Measurements from ENCODE around the gene ERC1. TPM values are rescaled to one million over a fixed set of nuclear protein-coding genes. Genes with fewer than 3 reads are reported as not detected.

The ERC1 gene
- total and polyA plus RNA-seq, 4 donors = 7.4 to 78.2 (median 39.8) TPM

DNA sequence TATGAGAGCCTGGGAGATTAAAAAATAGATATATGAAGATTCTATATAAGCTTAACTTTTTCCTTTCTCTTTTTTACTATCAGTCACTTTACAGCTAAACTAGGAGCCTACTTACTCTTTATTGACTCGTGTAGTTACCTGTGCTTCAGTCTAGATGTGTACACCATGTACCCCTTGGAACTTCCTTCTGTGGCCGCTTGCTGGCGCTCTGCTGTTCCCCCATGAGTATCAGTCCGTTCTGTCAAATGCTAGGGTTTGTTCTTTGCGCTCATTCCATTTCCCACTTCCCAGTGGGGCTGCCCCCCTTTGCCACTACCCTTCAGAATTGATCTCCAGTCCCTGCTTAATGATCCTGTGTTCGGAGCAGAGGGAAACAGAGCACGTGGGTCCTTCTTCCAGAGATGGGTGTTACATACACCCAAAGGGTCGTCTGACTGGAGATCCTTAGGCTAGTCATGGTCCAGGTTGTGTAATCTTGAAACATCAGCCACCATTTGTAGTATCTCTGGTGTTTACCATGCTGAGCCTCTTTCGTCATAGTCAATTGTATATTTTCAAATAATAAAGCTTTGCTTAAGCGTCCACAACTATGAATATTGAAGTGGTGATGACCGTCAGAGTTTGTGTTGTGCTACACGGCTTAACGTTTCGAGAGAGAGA lies 443.4 kb downstream of the ERC1 start:
- H3K4me1 ChIP-seq (ENCODE audit: control insufficient read depth in 5 of 5, insufficient read depth in 5 of 5, low read length in 5 of 5) = peaks cover 3 to 17% (median 16%) of the 10 kb centered on the region in 5 donors
- H3K4me3 ChIP-seq = no peak overlapping the region
- H3K9ac ChIP-seq (ENCODE audit: insufficient read depth in 1 of 2, low read length in 2 of 2) = no peak overlapping the region
- H3K27me3 ChIP-seq (ENCODE audit: control insufficient read depth in 3 of 3, insufficient read depth in 3 of 3, low read length in 2 of 3) = no peaks in the 10 kb centered on the region
- DNase-seq (no peak), ATAC-seq (ENCODE audit: insufficient read depth, low FRiP score) (no peak)
- no peaks in the 10 kb centered on the region for H3K36me3 ChIP-seq (ENCODE audit: control insufficient read depth in 4 of 4, insufficient read depth in 4 of 4, low read length in 4 of 4)
- H3K9me3 ChIP-seq (ENCODE audit: control insufficient read depth in 4 of 4, insufficient read depth in 3 of 4, low read length in 3 of 4) = no peaks in the 10 kb centered on the region
- TF ChIP-seq CTCF (IDR thresholded peaks at IDR 0.05; ENCODE audit: control extremely low read depth, extremely low read depth) = no peak
- H3K27ac ChIP-seq (ENCODE audit: low read depth in 1 of 2, low read length in 1 of 2) = no peak overlapping the region
- 75 to 78% methylated on average over 14 of the region's 14 CpGs for WGBS, 2 donors

DNA sequence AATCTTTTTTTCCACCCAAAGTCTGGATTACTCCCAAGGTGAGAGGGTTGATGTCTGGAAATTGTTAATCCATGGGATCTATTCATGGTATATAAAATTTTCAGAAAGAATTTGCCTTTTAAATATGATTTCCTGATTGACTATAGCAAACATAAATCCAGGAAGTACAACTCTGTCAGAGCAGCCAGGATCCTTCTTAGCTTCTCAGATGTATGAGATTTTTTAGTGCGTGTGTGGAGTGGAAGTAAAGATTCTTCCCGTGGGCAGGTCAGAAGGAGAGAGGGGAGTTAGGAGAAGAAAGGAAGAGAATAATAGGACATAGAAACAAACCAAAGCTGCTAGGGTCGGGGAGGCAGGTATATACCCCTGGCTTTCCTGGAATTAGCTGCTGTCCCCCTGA lies 444.0 kb downstream of the ERC1 start:
- 54 to 64% methylated on average over 3 of the region's 3 CpGs for WGBS, 2 donors
- H3K9ac ChIP-seq (ENCODE audit: insufficient read depth in 1 of 2, low read length in 2 of 2) = no peak overlapping the region
- ATAC-seq (ENCODE audit: insufficient read depth, low FRiP score) (no peak), DNase-seq (no peak)
- peaks cover 0 to 17% (median 11%) of the 10 kb centered on the region in 5 donors for H3K4me1 ChIP-seq (ENCODE audit: control insufficient read depth in 5 of 5, insufficient read depth in 5 of 5, low read length in 5 of 5)
- no peak overlapping the region for H3K27ac ChIP-seq (ENCODE audit: low read depth in 1 of 2, low read length in 1 of 2)
- no peaks in the 10 kb centered on the region for H3K27me3 ChIP-seq (ENCODE audit: control insufficient read depth in 3 of 3, insufficient read depth in 3 of 3, low read length in 2 of 3)
- no peak overlapping the region for H3K4me3 ChIP-seq
- no peaks in the 10 kb centered on the region for H3K9me3 ChIP-seq (ENCODE audit: control insufficient read depth in 4 of 4, insufficient read depth in 3 of 4, low read length in 3 of 4)
- no peak for TF ChIP-seq CTCF (IDR thresholded peaks at IDR 0.05; ENCODE audit: control extremely low read depth, extremely low read depth)
- H3K36me3 ChIP-seq (ENCODE audit: control insufficient read depth in 4 of 4, insufficient read depth in 4 of 4, low read length in 4 of 4) = no peaks in the 10 kb centered on the region

- WGBS, 2 donors = 49 to 72% methylated on average over 3 of the region's 3 CpGs
- no peaks in the 10 kb centered on the region for H3K9me3 ChIP-seq (ENCODE audit: control insufficient read depth in 4 of 4, insufficient read depth in 3 of 4, low read length in 3 of 4)
- TF ChIP-seq CTCF (IDR thresholded peaks at IDR 0.05; ENCODE audit: control extremely low read depth, extremely low read depth) = no peak
- H3K27ac ChIP-seq (ENCODE audit: low read depth in 1 of 2, low read length in 1 of 2) = no peak overlapping the region
- no peak overlapping the region for H3K4me3 ChIP-seq
- DNase-seq (peak in 1 of 3 donors; percentile 41), ATAC-seq (ENCODE audit: insufficient read depth, low FRiP score) (no peak)
- H3K36me3 ChIP-seq (ENCODE audit: control insufficient read depth in 4 of 4, insufficient read depth in 4 of 4, low read length in 4 of 4) = no peaks in the 10 kb centered on the region
- no peak overlapping the region for H3K9ac ChIP-seq (ENCODE audit: insufficient read depth in 1 of 2, low read length in 2 of 2)
- no peaks in the 10 kb centered on the region for H3K27me3 ChIP-seq (ENCODE audit: control insufficient read depth in 3 of 3, insufficient read depth in 3 of 3, low read length in 2 of 3)
- peaks cover 0 to 17% (median 10%) of the 10 kb centered on the region in 5 donors for H3K4me1 ChIP-seq (ENCODE audit: control insufficient read depth in 5 of 5, insufficient read depth in 5 of 5, low read length in 5 of 5)
Observed at GRCh38 chr12:1435456-1435855, 444.4 kb downstream of the ERC1 start.

- H3K27me3 ChIP-seq (ENCODE audit: control insufficient read depth in 3 of 3, insufficient read depth in 3 of 3, low read length in 2 of 3) = no peaks in the 10 kb centered on the region
- no peaks in the 10 kb centered on the region for H3K9me3 ChIP-seq (ENCODE audit: control insufficient read depth in 4 of 4, insufficient read depth in 3 of 4, low read length in 3 of 4)
- ATAC-seq (ENCODE audit: insufficient read depth, low FRiP score) (no peak), DNase-seq (no peak)
- H3K9ac ChIP-seq (ENCODE audit: insufficient read depth in 1 of 2, low read length in 2 of 2) = no peak overlapping the region
- H3K36me3 ChIP-seq (ENCODE audit: control insufficient read depth in 4 of 4, insufficient read depth in 4 of 4, low read length in 4 of 4) = no peaks in the 10 kb centered on the region
- 87 to 93% methylated on average over 6 of the region's 6 CpGs for WGBS, 2 donors
- no peak overlapping the region for H3K27ac ChIP-seq (ENCODE audit: low read depth in 1 of 2, low read length in 1 of 2)
- no peak for TF ChIP-seq CTCF (IDR thresholded peaks at IDR 0.05; ENCODE audit: control extremely low read depth, extremely low read depth)
- peaks cover 0 to 17% (median 10%) of the 10 kb centered on the region in 5 donors for H3K4me1 ChIP-seq (ENCODE audit: control insufficient read depth in 5 of 5, insufficient read depth in 5 of 5, low read length in 5 of 5)
- H3K4me3 ChIP-seq = no peak overlapping the region
Observed at GRCh38 chr12:1436015-1436414, 445.0 kb downstream of the ERC1 start.

All from lung (tissue), 12 donors.